SK-N-SH treated with all-trans-retinoic acid at 6 μM for 48 hours (cell line): ENCODE results near the gene PIEZO1.

Experiments
- ATAC-seq: fragments of 200-7000 bp; cut with Tn5 transposase; 3 replicates; pipeline ENCODE4 v1.9.1; 2020; ENCODE audit warnings: mild to moderate bottlenecking, moderate library complexity
- ARNTL ChIP-seq: fragments of 450-650 bp; formaldehyde crosslinking; IDR thresholded peaks from 2 replicates; pipeline ENCODE4 v1.5.0; 2020; ENCODE audit warnings: low read depth, mild to moderate bottlenecking, moderate library complexity, borderline replicate concordance
- BACH2 ChIP-seq: fragments of 250-450 bp; sonication (Bioruptor Pico); IDR thresholded peaks from 2 replicates; pipeline ENCODE4 v1.9.0; 2021; ENCODE audit warnings: mild to moderate bottlenecking, borderline replicate concordance
- CREB5 ChIP-seq: fragments of 250-450 bp; sonication (Bioruptor Pico); IDR thresholded peaks from 2 replicates; pipeline ENCODE4 v1.5.1; 2020; ENCODE audit warnings: low read depth, mild to moderate bottlenecking, moderate library complexity
- CSDC2 ChIP-seq: fragments of 250-450 bp; sonication (Bioruptor Pico); IDR thresholded peaks from 2 replicates; pipeline ENCODE4 v1.5.0; 2020; ENCODE audit warnings: mild to moderate bottlenecking, moderate library complexity
- CSRNP3 ChIP-seq: fragments of 250-450 bp; sonication (Bioruptor Pico); IDR thresholded peaks from 2 replicates; pipeline ENCODE4 v1.5.1; 2021; ENCODE audit warnings: mild to moderate bottlenecking, moderate library complexity
- GLIS3 ChIP-seq: fragments of 250-450 bp; sonication (Bioruptor Pico); IDR thresholded peaks from 2 replicates; pipeline ENCODE4 v1.5.0; 2020; ENCODE audit warnings: mild to moderate bottlenecking, moderate library complexity
- OSR1 ChIP-seq: fragments of 250-450 bp; sonication (Bioruptor Pico); IDR thresholded peaks from 2 replicates; pipeline ENCODE4 v1.8.0; 2022; ENCODE audit warnings: moderate library complexity, mild to moderate bottlenecking, inconsistent platforms
- PATZ1 ChIP-seq: fragments of 250-450 bp; sonication (Bioruptor Pico); IDR thresholded peaks from 2 replicates; pipeline ENCODE4 v1.8.0; 2020; ENCODE audit warnings: mild to moderate bottlenecking, moderate library complexity, borderline replicate concordance
- POU6F1 ChIP-seq: fragments of 250-450 bp; sonication (Bioruptor Pico); IDR thresholded peaks from 2 replicates; pipeline ENCODE4 v1.8.0; 2021; ENCODE audit warnings: low read depth, mild to moderate bottlenecking, moderate library complexity, borderline replicate concordance
- PPARA ChIP-seq: fragments of 250-450 bp; sonication (Bioruptor Pico); IDR thresholded peaks from 2 replicates; pipeline ENCODE4 v1.5.0; 2020; ENCODE audit warnings: mild to moderate bottlenecking, borderline replicate concordance
- RARB ChIP-seq: fragments of 250-450 bp; sonication (Bioruptor Pico); IDR thresholded peaks from 2 replicates; pipeline ENCODE4 v1.8.0; 2021; ENCODE audit warnings: mild to moderate bottlenecking, moderate library complexity
- SNAI2 ChIP-seq: fragments of 250-450 bp; sonication (Bioruptor Pico); IDR thresholded peaks from 2 replicates; pipeline ENCODE4 v1.5.0; 2020; ENCODE audit warnings: mild to moderate bottlenecking, moderate library complexity
- TCF4 ChIP-seq: fragments of 250-450 bp; sonication (Bioruptor Pico); IDR thresholded peaks from 2 replicates; pipeline ENCODE4 v1.8.0; 2021; ENCODE audit warnings: mild to moderate bottlenecking, moderate library complexity, borderline replicate concordance
- TOX ChIP-seq: fragments of 250-450 bp; sonication (Bioruptor Pico); IDR thresholded peaks from 2 replicates; pipeline ENCODE4 v1.8.0; 2021; ENCODE audit warnings: mild to moderate bottlenecking, moderate library complexity, borderline replicate concordance
- TSHZ2 ChIP-seq: fragments of 250-450 bp; sonication (Bioruptor Pico); IDR thresholded peaks from 2 replicates; pipeline ENCODE4 v1.5.0; 2020; ENCODE audit warnings: mild to moderate bottlenecking, moderate library complexity
- ZC3H10 ChIP-seq: fragments of 250-450 bp; sonication (Bioruptor Pico); IDR thresholded peaks from 2 replicates; pipeline ENCODE4 v1.5.1; 2021; ENCODE audit warnings: mild to moderate bottlenecking, moderate library complexity
- ZFP3 ChIP-seq: fragments of 250-450 bp; sonication (Bioruptor Pico); IDR thresholded peaks from 2 replicates; pipeline ENCODE4 v1.5.0; 2020; ENCODE audit warnings: mild to moderate bottlenecking, moderate library complexity
- ZFP30 ChIP-seq: fragments of 450-650 bp; formaldehyde crosslinking; IDR thresholded peaks from 2 replicates; pipeline ENCODE4 v1.5.0; 2022; ENCODE audit warnings: mild to moderate bottlenecking, moderate library complexity
- ZNF565 ChIP-seq: fragments of 450-650 bp; formaldehyde crosslinking; conservative IDR thresholded peaks from 2 replicates; pipeline ENCODE4 v1.5.0; 2020; ENCODE audit warnings: low read depth, mild to moderate bottlenecking, moderate library complexity
- ZNF70 ChIP-seq: fragments of 450-650 bp; formaldehyde crosslinking; IDR thresholded peaks from 2 replicates; pipeline ENCODE4 v1.5.0; 2020; ENCODE audit warnings: mild to moderate bottlenecking, moderate library complexity
- ZNF8 ChIP-seq: fragments of 450-650 bp; formaldehyde crosslinking; IDR thresholded peaks from 2 replicates; pipeline ENCODE4 v1.5.0; 2020; ENCODE audit warnings: mild to moderate bottlenecking, moderate library complexity

Gene PIEZO1

GRCh38 chr16:88727871-88728270 lies 57.1 kb downstream of the PIEZO1 start:
- no peak for TF ChIP-seq TCF4 (CRISPR knock-in tag)
- no peak for TF ChIP-seq ZNF8
- no peak for TF ChIP-seq TSHZ2 (CRISPR knock-in tag)
- no peak for TF ChIP-seq SNAI2
- TF ChIP-seq CSRNP3 (CRISPR knock-in tag) = no peak
- TF ChIP-seq POU6F1 (CRISPR knock-in tag) = no peak
- no peak for TF ChIP-seq PPARA (CRISPR knock-in tag)
- TF ChIP-seq CSDC2 (CRISPR knock-in tag) = no peak
- no peak for TF ChIP-seq ARNTL (CRISPR knock-in tag)
- no peak for TF ChIP-seq PATZ1
- no peak for TF ChIP-seq ZNF70 (CRISPR knock-in tag)
- TF ChIP-seq ZFP3 (CRISPR knock-in tag) = no peak
- TF ChIP-seq CREB5 (CRISPR knock-in tag) = no peak
- TF ChIP-seq GLIS3 (CRISPR knock-in tag) = no peak
- no peak for TF ChIP-seq ZFP30 (CRISPR knock-in tag)
- no peak for TF ChIP-seq OSR1 (CRISPR knock-in tag)
- TF ChIP-seq BACH2 (CRISPR knock-in tag) = no peak
- ATAC-seq = no peak

- ATAC-seq = no peak
- no peak for TF ChIP-seq ZNF565 (CRISPR knock-in tag)
- TF ChIP-seq TCF4 (CRISPR knock-in tag) = no peak
- TF ChIP-seq ARNTL (CRISPR knock-in tag) = no peak
- no peak for TF ChIP-seq RARB (CRISPR knock-in tag)
- TF ChIP-seq TSHZ2 (CRISPR knock-in tag) = no peak
- TF ChIP-seq ZFP3 (CRISPR knock-in tag) = no peak
- TF ChIP-seq ZNF8 = no peak
- no peak for TF ChIP-seq GLIS3 (CRISPR knock-in tag)
- no peak for TF ChIP-seq POU6F1 (CRISPR knock-in tag)
- TF ChIP-seq TOX (CRISPR knock-in tag) = no peak
- no peak for TF ChIP-seq CREB5 (CRISPR knock-in tag)
- TF ChIP-seq ZNF70 (CRISPR knock-in tag) = no peak
- no peak for TF ChIP-seq CSRNP3 (CRISPR knock-in tag)
- no peak for TF ChIP-seq ZC3H10
- TF ChIP-seq, all 23 proteins: peak for 0
Observed at GRCh38 chr16:88726981-88727380, 58.0 kb downstream of the PIEZO1 start.
